Superior temporal gyrus (tissue), 1 donor: Measurements from ENCODE around the gene PCSK5.
"Not testable (repeated sequence)": the region's sequence is repeated elsewhere in the genome, so short reads cannot be mapped to it uniquely, and the experiment has no call there.

ENCODE experiments used
- DNase-seq: peaks from one replicate; pipeline ENCODE4 v3.0.0-alpha.2; 2016; ENCODE audit errors: extremely low spot score

PCSK5 gene

GRCh38 chr9:75890472-75891276, at the start of gene PCSK5:
Gene PCSK5 (plus strand): TSS chr9:75890673. CDS start chr9:75891182, 509 bp downstream.
- no peak for DNase-seq

DNA sequence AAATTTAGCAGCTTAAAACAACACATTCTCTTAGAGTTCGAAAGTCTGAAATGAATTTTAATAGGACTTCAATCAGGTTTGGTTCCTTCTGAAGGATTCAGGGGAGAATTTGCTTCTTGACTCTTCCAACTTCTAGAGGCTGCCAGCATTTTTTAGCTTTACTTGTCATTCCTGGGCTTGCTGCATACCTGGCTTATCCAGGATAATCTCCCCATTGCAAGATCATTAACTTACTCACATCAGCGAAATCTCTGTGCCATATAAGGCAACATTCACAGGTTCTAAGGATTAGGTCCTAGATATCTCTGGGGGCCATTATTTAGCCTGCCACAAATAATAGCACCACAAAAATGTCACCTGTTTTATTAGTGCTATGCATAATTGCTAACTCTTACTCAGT, 46.2 kb upstream of the PCSK5 start:
- DNase-seq, result no peak

- DNase-seq, result no peak
Measured at GRCh38 chr9:75845806-75846205, 44.7 kb upstream of the PCSK5 start.

DNA sequence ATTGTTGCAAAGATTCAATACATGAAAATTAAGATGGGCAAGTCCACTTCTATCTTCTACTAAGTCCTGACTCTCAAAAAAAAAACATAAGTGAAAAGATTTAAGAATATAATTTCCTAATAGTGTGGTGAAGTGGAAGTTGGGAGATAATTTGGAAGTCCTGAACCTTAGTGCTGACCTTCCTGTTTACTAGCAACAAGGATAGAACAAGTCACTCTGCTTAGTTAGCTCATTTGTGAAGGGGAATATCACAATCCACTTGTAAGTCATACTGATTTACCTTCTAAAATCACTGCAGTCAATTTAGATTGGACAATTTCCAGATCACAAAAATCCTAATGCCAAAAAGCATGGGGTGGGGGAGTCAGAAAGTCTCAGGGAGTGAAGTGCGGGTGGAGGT, 43.4 kb upstream of the PCSK5 start:
- DNase-seq, result no peak

- no peak for DNase-seq
Measured at GRCh38 chr9:75850459-75851200, 39.8 kb upstream of the PCSK5 start.

GRCh38 chr9:75851917-75852316, 38.6 kb upstream of the PCSK5 start:
- no peak for DNase-seq

DNA sequence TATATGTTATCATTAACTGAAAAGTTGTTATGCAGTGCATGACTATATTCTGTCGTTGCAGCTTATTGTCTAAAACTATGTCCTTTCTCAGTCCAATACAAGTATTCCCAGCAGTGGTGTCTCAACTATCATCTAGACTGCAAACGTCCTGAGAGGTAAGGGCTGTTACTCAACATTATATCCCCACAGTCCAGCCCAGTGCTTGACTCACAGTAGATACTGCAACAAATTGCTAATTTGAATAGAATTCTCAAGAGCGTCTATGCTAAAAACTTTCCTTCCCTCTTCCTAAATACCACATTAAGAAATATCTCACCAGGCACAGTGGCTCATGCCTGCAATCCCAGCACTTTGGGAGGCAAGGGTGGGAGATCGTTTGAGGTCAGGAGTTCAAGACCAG, 37.7 kb upstream of the PCSK5 start:
- no peak for DNase-seq

DNA sequence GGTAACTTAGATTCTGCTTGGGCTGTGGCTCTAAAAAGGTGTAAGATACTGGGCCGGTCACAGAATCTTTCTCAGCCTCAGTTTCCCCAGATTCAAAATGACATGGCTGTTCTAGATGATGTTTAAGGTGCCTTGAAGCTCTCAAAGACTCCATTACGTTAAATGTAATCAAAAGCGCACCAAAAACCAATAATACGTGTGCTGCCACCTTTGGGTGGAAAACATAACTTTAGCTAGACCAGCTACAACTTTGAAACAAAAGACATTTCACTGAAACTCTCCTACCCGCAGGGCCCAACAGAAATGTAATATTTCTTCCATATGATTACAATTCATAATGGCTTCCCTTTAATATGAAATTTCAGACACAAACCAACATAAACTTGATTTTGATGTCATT, 35.0 kb upstream of the PCSK5 start:
- peak; percentile 53 for DNase-seq

DNA sequence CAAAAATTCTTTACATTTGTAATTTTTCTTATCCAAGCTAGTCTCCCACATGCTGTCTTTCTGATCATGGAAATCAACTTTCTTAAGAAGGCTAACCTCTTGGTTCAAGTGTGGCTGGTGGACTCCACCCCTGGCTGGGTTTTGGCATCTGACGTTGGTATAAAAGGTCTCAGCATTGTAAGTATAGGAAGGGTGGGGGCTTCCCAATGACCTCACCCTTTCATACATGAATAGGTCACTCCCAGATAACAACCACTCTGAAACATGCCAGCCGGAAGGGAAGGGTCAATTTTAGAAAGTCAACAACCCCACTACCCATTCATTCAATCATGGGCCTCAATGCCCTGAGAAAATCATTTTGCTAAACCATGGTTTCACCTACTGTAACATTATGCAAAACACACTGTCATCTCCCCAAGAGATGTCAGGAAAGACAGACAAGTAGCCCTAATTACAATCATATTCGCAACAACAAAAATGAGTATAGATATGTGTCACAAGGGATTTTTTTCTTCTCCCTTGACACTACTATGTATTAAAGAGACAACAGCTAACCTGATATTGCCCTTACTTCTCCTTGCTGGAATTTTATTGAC, 31.9 kb upstream of the PCSK5 start:
- DNase-seq, result no peak

- DNase-seq, result no peak
Measured at GRCh38 chr9:75864266-75864665, 26.2 kb upstream of the PCSK5 start.

DNA sequence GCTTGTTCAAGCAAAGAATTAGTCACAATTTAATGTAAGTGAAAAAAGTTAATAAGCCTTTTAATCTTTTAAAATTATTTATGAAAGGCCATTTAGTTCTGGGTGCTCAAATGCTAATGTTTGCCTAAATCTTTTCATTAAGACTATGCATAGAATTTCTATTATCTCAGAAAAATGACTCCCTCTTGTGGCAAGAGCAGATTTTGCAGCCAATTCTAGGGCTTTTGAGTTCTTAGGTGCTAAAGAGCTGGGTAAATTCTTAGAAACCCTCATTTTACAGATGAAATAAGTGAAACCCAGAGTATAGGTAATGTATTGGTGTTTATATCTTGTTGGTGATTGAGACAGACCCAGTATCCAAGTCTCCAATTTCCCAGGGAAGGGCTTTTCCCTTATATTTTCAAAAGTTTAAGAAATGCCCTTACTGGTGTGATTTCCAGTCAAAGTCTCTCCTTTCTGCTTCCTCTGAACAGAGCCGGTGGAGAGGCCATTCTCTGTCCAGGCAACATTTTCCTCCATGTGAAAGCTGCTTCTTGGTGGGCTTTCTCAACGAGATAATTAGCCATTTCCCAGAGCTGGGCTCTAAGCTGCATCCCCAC, 24.1 kb upstream of the PCSK5 start:
- DNase-seq, result peak; percentile 95

DNA sequence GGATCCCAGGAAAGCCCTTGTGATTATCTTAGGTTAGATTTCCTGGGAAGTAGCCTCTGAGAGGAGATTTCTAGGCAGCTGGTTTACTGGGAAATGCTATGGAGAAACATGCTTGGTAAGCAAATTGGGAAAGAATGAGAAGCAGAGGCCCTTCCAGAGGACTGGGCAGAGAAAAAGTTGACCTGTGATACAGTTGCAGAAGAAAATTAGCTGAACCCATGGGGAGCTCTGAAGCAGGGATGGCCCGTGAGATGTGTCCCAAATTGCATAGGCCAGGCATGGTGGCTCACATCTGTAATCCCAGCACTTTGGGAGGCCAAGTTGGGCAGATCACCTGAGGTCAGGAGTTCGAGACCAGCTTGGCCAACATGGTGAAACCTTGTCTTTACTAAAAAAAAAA, 21.9 kb upstream of the PCSK5 start:
- not testable (repeated sequence) for DNase-seq

- no peak for DNase-seq
Measured at GRCh38 chr9:75869236-75869635, 21.2 kb upstream of the PCSK5 start.

DNA sequence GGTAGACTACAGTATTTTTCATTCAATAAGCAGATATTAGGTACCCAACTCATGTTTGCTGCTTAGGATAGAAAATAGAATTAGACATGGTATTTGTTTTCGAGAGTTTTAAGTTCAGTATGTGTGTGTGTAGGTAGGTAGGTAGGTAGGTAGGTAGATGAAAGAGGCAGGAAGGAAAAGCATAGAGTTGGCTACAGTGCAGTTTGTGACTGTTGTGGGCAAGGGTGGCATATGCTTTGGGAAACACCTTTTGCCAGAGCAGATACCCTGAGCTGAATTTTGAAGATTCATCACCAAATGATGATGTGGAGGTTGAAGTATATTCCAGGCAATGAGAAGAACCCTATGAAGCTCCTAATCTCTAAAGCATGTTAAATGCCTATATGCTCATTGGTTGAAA, 20.0 kb upstream of the PCSK5 start:
- DNase-seq, result no peak

- no peak for DNase-seq
Measured at GRCh38 chr9:75871624-75872023, 18.8 kb upstream of the PCSK5 start.

GRCh38 chr9:75873712-75874111, 16.8 kb upstream of the PCSK5 start:
- DNase-seq, result no peak

DNA sequence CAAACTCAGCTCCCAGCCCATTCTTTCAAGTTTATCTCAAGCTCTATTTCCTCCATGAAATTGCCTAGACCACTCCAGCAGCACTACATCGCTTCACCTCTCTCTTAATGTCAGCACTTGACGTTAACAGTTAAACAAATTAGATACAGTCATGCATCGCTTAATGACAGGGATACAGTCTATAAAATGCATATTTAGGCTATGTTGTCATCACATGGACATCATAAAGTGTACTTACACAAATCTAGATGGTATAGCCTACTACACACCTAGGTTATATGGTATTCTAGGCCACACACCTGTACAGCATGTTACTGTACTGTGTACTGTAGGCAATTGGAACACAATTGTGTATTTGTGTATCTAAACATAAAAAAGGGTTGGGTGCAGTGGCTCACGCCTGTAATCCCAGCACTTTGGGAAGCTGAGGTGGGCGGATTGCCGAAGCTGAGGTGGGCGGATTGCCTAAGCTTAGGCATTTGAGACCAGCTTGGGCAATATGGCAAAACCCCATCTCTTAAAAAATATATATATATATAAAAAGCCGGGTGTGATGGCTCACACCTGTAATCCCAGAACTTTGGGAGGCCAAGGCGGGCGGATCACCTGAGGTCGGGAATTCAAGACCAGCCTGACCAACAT, 13.4 kb upstream of the PCSK5 start:
- DNase-seq, result no peak

DNA sequence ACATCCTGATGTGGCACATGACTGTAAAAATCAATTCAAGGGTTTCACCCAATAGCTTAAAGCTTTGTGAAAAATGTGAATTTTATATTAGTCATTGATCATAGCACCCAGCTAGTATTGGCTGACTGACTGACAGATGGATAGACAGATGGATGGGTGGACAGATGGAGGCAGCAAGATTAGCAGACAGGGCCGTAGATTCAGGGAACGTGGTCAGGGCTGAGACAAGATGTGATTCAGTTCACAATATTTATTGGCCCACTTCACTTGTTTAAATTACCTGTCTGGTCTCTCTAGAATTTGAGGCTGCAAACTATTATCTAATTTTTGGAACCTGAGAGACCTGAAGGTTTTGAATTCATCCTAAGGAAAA, 12.0 kb upstream of the PCSK5 start:
- DNase-seq, result no peak

DNA sequence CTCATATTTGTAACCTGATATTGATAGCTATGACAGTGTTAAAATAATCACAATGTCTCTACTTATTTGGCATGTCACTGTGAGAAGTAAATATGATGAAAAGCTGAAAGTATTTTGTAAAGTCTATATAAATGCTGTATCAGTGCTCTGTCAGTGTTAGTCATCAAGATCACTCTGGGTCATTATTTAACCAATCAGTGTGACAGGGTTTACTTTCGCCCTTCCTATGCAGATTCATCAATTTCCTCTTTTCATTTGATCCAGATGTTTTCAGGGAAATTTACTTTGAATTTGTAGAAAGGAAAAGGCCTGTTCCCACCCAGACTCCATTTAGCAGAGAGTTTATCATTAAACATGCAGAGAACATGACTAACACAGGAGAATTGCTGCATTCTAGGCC, 9.9 kb upstream of the PCSK5 start:
- no peak for DNase-seq

DNA sequence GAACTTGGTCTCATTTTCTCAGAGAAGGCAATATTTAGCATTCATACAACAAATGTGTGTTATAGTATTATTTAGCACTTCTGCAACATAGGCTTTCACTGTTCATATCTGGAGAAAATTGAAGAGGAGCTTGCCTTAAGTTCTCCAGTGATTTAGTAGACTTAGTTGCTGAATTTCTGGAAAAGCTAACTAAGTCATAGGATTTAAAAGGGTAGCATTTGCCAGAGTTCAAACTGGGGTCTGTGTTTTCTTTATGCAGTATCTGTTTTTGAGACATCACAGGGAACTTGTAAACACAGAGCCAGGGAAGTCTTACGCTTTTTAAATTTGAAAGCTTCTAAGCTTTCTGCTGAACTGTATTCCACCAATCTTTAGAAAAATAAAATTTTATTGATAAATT, 8.7 kb upstream of the PCSK5 start:
- DNase-seq, result no peak

- no peak for DNase-seq
Measured at GRCh38 chr9:75885652-75886051, 4.8 kb upstream of the PCSK5 start.

DNA sequence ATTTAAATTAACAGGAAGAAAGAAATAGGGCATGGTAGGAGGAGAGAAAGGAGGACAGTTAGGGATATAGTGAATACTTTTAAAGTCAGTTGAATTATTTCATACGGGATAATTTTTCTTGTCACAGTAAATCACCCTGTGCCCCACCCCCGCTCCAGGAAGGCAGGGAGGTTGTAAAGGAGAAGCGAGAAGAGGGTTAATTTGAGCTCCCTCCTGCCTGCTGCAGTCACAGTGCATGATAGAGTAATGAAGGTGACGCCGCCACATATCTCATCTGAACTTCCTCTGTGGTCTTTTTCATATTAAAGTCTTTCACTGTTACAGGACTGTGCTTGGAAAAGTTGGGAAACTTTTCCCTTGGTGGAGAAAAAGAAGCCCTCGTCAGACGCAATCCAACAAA, 896 bp upstream of the PCSK5 start:
- no peak for DNase-seq
